HG02763 (cell line): Measurements from ENCODE around the gene TGFB2.

Experiments used
- ATAC-seq: cut with Tn5 transposase; IDR thresholded peaks from one replicate; pipeline ENCODE4 v1.9.1; 2021; ENCODE audit warnings: mild to moderate bottlenecking, moderate library complexity; ENCODE audit not compliant: unreplicated experiment

TGFB2 gene

DNA sequence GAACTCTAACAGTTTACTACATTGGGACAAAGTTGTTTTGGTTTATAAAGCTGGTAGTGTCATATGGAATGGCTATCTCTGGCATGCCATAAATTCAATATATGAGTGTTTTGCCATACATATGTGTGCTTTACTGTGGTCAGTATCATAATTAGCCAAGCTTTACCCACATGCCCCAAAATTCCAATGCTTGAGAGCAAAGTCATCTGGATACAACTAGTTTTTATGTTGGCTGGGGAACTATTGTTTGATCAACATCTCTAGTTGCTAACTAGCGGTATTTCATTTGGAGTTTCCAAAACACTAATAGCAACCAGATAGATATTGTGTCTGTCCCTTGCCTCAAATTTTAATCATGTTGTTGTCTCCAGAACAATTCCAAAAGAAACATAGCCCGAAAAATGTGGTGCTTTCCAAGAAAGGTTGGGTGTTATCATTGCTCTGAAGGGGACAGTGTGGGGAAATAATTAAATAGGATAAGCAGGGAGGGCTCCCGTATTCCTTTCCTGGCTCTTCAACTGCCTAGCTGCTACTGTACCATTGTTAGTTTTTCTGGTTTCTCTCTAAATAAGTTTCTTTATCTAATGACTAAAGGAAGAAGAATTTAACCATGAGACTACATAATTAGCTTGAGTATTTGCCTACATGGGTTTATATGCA lies 136.1 kb downstream of the TGFB2 start:
- no peak for ATAC-seq

DNA sequence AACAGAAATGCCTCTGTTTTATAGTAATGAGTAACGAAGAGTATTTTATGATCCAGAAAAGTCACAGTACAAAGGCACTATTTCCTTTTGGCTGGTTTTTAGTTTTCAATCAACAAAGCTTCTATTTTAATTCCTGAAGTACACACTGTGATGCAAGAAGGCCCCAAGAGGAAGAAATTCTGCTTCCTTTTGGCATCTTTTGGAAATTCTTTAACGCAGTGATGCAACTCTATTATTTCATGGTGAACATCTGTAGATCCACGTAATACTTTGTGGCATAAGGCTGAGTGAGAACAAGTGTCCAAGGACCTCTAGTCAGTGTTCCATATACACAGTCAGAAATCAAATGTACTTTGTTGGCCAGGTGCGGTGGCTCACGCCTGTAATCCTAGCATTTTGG lies 137.5 kb downstream of the TGFB2 start:
- no peak for ATAC-seq

DNA sequence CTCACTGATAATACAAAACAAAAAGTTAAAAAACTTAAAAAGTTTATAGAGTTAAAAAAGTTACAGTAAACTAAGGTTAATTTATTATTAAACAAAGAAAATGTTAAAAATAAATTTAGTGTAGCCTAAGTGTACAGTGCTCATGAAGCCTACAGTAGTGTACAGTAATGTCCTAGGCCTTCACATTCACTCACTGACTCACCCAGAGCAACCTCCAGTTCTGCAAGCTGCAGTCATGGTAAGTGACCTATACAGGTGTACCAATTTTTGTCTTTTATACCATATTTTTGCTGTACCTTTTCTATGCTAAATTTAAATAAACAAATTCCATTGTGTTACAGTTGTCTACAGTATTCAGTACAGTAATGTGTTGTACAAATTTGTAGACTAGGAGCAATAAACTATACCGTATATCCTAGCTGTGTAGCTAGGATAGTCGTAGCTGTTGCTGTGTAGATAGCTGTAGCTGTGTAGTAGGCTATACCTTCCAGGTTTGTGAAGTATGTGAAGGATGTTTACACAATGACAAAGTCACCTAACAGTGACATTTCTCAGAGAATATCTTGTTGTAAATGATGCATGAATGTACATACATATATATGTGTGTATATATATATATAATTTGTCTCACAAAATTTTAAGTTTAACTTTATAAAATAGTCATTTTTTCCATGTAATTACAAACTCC lies 140.2 kb downstream of the TGFB2 start:
- ATAC-seq = no peak

DNA sequence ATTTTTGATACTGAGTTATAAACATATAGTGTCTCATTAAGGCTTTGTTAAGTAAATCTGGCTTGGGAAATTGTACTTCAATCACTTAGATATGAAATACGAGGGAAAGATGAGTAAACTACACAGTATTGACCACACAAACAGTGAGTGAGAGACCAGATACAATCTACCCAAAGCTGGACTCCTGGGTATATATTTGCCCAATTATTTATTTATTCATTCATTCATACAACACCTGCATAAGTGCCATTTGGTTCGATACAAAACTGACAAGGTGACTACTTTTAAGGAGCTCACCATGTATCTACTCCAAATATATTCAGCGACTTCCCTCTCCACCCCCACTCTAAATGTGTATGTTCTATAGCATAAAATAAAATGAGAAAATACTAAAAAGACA lies 143.4 kb downstream of the TGFB2 start:
- no peak for ATAC-seq

DNA sequence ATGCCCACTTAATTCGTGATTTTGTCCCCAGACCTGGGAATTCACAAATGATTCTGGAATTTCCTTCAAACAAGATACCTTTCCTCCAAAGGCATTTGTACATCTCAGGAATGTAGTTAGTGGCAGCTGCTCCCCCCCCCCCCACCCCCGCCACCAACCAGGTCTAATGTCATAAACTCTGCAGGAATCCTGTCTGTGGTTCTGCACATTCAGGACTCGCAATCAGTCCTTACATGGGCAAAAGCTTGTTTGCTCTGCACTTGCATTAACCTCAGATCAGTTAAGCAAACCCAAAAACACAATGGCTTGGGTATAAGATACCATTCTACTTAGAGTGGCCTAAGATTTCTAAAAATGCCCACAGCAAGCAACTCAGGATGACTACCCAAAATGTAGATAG lies 143.8 kb downstream of the TGFB2 start:
- no peak for ATAC-seq

DNA sequence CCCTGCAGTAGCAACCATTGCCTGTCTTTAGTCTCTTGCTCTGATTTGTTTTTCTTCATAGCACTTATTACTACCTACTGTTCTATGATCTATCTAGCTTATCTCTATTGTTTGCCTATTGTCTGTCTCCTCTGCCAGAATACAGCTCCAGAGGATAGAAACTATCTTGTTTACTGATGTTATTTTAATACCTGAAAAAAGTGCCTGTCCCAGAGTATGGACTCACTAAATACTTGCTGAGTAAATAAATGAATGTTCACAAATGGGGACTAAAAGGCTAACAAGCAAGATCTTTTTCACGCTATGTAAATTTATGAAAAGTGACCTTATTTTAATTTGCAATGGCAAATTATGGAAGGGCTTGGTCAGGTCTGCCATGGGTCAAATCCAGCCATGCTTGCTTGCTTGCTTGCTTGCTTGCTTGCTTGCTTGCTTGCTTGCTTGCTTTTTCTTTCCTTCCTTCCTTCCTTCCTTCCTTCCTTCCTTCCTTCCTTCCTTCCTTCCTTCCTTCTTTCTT lies 145.3 kb downstream of the TGFB2 start:
- no peak for ATAC-seq

DNA sequence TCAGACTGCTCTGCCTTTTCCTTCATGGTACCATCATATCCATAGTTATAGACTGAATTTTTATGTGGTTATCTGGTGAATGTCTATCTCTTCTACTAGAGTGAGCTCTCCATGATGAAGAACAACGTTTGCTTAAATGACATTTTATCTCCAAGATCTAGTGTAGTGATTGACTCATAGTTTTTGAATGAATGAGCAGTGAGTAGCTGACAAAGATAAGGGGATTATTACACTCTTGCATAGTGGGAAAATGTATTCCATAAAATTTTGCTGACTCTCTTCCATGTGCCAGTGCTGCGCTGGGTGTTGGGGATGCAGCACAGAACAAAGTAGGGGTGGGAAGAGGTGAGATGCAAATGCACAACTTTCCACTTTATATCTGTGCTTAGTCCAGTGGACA lies 147.7 kb downstream of the TGFB2 start:
- no peak for ATAC-seq

DNA sequence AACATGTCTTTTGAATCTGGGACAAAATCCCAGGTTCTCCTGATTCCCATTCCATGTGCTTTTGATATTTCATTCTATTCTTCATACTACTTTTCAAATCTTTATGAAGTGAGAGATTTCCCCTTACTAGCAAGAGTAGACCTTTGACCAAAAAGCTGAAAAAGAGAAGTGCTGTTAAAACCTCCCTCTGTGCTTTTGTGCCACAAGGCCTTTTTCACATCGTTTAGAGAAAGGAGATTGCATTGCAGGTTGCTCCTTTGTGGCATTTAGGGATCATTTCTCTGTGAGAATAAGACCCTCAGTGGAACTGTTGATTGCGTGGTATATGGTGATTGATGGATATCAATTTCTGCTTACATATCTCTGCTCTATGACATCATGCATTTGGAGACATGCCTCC lies 148.8 kb downstream of the TGFB2 start:
- ATAC-seq = no peak
